HepG2 (cell line): ENCODE data around the gene RNPS1. TPM values are rescaled to one million over a fixed set of nuclear protein-coding genes. Genes with fewer than 3 reads are reported as not detected.
A peak's percentile ranks its signal among the peaks of the same experiment; 100 is the strongest.

ENCODE experiments used
- BRCA1 ChIP-seq: sonication (generic); formaldehyde crosslinking; IDR thresholded peaks from 2 replicates; pipeline ENCODE4 v1.4.0; 2020; ENCODE audit warnings: missing genetic modification reagents
- CBX2 ChIP-seq, 2 experiments: fragments of 200-600 bp in 1 of 2; sonication (generic); formaldehyde crosslinking in 1 of 2; IDR thresholded peaks; 2 replicates each; pipeline versions ENCODE4 v1.7.0 to v1.8.1; 2018 to 2022; ENCODE audit warnings: low read depth in 2 of 2, low read length in 1 of 2, mild to moderate bottlenecking in 1 of 2, missing genetic modification reagents in 1 of 2
- CHCHD3 ChIP-seq: sonication (generic); formaldehyde crosslinking; IDR thresholded peaks from 2 replicates; pipeline ENCODE4 v1.8.0; 2022; ENCODE audit warnings: mild to moderate bottlenecking, missing genetic modification reagents, moderate library complexity
- DBP ChIP-seq: sonication (generic); formaldehyde crosslinking; IDR thresholded peaks from 2 replicates; pipeline ENCODE4 v1.4.0; 2020; ENCODE audit warnings: missing genetic modification reagents; ENCODE audit errors: not compliant biosample characterization
- GATAD2A ChIP-seq: IDR thresholded peaks from 2 replicates; pipeline ENCODE4 v1.6.1; 2016
- GLI4 ChIP-seq: sonication (generic); formaldehyde crosslinking; IDR thresholded peaks from 2 replicates; pipeline ENCODE4 v1.5.1; 2020; ENCODE audit warnings: missing genetic modification reagents, mild to moderate bottlenecking, moderate library complexity, borderline replicate concordance
- MTF1 ChIP-seq: sonication (generic); formaldehyde crosslinking; IDR thresholded peaks from 2 replicates; pipeline ENCODE4 v1.5.0; 2020; ENCODE audit warnings: missing genetic modification reagents
- MZF1 ChIP-seq: sonication (generic); formaldehyde crosslinking; IDR thresholded peaks from 2 replicates; pipeline ENCODE4 v1.8.1; 2023; ENCODE audit warnings: mild to moderate bottlenecking, missing genetic modification reagents, borderline replicate concordance
- NFYC ChIP-seq: IDR thresholded peaks from 2 replicates; pipeline ENCODE4 v1.6.1; 2016; ENCODE audit warnings: missing genetic modification reagents, missing compliant biosample characterization
- ONECUT2 ChIP-seq: sonication (generic); formaldehyde crosslinking; IDR thresholded peaks from 2 replicates; pipeline ENCODE4 v1.4.0; 2020; ENCODE audit warnings: missing genetic modification reagents
- RAD51 ChIP-seq: fragments of 450-650 bp; IDR thresholded peaks from 2 replicates; pipeline ENCODE4 v1.6.1; 2016; ENCODE audit warnings: borderline replicate concordance
- RCOR2 ChIP-seq: IDR thresholded peaks from 2 replicates; pipeline ENCODE4 v1.6.1; 2016; ENCODE audit warnings: missing biosample characterization, missing genetic modification reagents
- SALL2 ChIP-seq: sonication (generic); formaldehyde crosslinking; IDR thresholded peaks from 2 replicates; pipeline ENCODE4 v1.8.1; 2023; ENCODE audit warnings: mild to moderate bottlenecking, missing genetic modification reagents, inconsistent platforms
- SIN3B ChIP-seq: fragments of 150-350 bp; IDR thresholded peaks from 2 replicates; pipeline ENCODE4 v1.6.1; 2014; ENCODE audit warnings: low read length
- XBP1 ChIP-seq: sonication (generic); formaldehyde crosslinking; IDR thresholded peaks from 2 replicates; pipeline ENCODE4 v1.5.0; 2020; ENCODE audit warnings: missing genetic modification reagents
- ZFP36L1 ChIP-seq: sonication (generic); formaldehyde crosslinking; IDR thresholded peaks from 2 replicates; pipeline ENCODE4 v1.8.0; 2022; ENCODE audit warnings: mild to moderate bottlenecking, missing genetic modification reagents, moderate library complexity
- ZFP82 ChIP-seq: sonication (generic); formaldehyde crosslinking; IDR thresholded peaks from 2 replicates; pipeline ENCODE4 v1.5.1; 2020; ENCODE audit warnings: mild to moderate bottlenecking, missing genetic modification reagents, borderline replicate concordance
- ZMYM2 ChIP-seq: sonication (generic); formaldehyde crosslinking; IDR thresholded peaks from 2 replicates; pipeline ENCODE4 v1.8.0; 2022; ENCODE audit warnings: mild to moderate bottlenecking, missing genetic modification reagents
- ZNF180 ChIP-seq: sonication (generic); formaldehyde crosslinking; IDR thresholded peaks from 2 replicates; pipeline ENCODE4 v1.4.0; 2020; ENCODE audit warnings: low read depth, missing genetic modification reagents, borderline replicate concordance
- ZNF33B ChIP-seq: sonication (generic); formaldehyde crosslinking; IDR thresholded peaks from 2 replicates; pipeline ENCODE4 v1.5.1; 2020; ENCODE audit warnings: mild to moderate bottlenecking, missing genetic modification reagents
- ZNF776 ChIP-seq: sonication (generic); formaldehyde crosslinking; IDR thresholded peaks from 2 replicates; pipeline ENCODE4 v1.4.0; 2020; ENCODE audit warnings: mild to moderate bottlenecking, missing genetic modification reagents
- ZSCAN22 ChIP-seq: sonication (generic); formaldehyde crosslinking; IDR thresholded peaks from 2 replicates; pipeline ENCODE4 v1.4.0; 2020; ENCODE audit warnings: mild to moderate bottlenecking, missing genetic modification reagents
- polyA plus RNA-seq, 8 experiments: library from polyadenylated mRNA; depleted of rRNA in 3 of 8; stranded (reverse) in 7 of 8; unstranded in 1 of 8; fragments of >200 nt; fragmentation: Illumina TruSeq in 4 of 8; extraction: Trizol in 4 of 8; gene quantifications; 2 replicates each; pipeline versions ENCODE4 v1.2.1 to v1.2.3, GENCODE V29; 2011 to 2016; ENCODE audit warnings: low read depth in 4 of 8, missing spikeins in 1 of 8, mixed read lengths in 1 of 8; ENCODE audit not compliant: insufficient read depth in 1 of 8
- total RNA-seq, 5 experiments: library from RNA; depleted of rRNA; stranded (reverse); fragments of >200 nt; fragmentation: Illumina TruSeq; extraction: Trizol; gene quantifications; 2 replicates each; pipeline ENCODE4 v1.2.3, GENCODE V29; 2016; ENCODE audit warnings: low read depth in 1 of 5
- TF ChIP-seq, protein P1 (sequence below): sonication (generic); IDR thresholded peaks from 2 replicates; pipeline ENCODE4 v1.6.1; 2016; ENCODE audit warnings: low read depth, borderline replicate concordance
- TF ChIP-seq, protein P2 (sequence below): sonication (generic); formaldehyde crosslinking; IDR thresholded peaks from 2 replicates; pipeline ENCODE4 v1.4.0; 2020; ENCODE audit warnings: missing genetic modification reagents, mild to moderate bottlenecking, borderline replicate concordance
- TF ChIP-seq, protein P3 (sequence below): sonication (generic); formaldehyde crosslinking; IDR thresholded peaks from 2 replicates; pipeline ENCODE4 v1.5.0; 2020; ENCODE audit warnings: mild to moderate bottlenecking, missing genetic modification reagents, moderate library complexity

The RNPS1 gene
- total and polyA plus RNA-seq, 2 of the 13 experiments (the other 11 are each of a cell fraction or from before 2014, with no cell fraction given): 126 to 133 TPM

- TF ChIP-seq BRCA1 (CRISPR knock-in tag) (peak; percentile 8; the same call in 1 of the 2 replicates), MZF1 (CRISPR knock-in tag) (0 out of 2 replicates have a peak, but pooled peaks have one; percentile 28), SIN3B (no peak), ZSCAN22 (CRISPR knock-in tag) (no peak; the same call in 1 of the 2 replicates), NFYC (peak; percentile 84), ZFP36L1 (CRISPR knock-in tag) (no peak), CHCHD3 (CRISPR knock-in tag) (peak; percentile 44), RCOR2 (CRISPR knock-in tag) (no peak), ONECUT2 (CRISPR knock-in tag) (0 out of 2 replicates have a peak, but pooled peaks have one; percentile 2), DBP (CRISPR knock-in tag) (no peak), GLI4 (CRISPR knock-in tag) (peak; percentile 53; the same call in 1 of the 2 replicates), ZMYM2 (CRISPR knock-in tag) (0 out of 2 replicates have a peak, but pooled peaks have one; percentile 28), RAD51 (no peak), MTF1 (CRISPR knock-in tag) (peak; percentile 20; the same call in 1 of the 2 replicates), ZNF33B (0 out of 2 replicates have a peak, but pooled peaks have one; percentile 65), XBP1 (CRISPR knock-in tag) (no peak), GATAD2A (CRISPR knock-in tag) (0 out of 2 replicates have a peak, but pooled peaks have one; percentile 15), CBX2 (IDR thresholded peaks at IDR 0.05; ENCODE audit: low read depth, low read length) (no peak), CBX2 (CRISPR knock-in tag; IDR thresholded peaks at IDR 0.05; ENCODE audit: low read depth) (no peak), ZNF180 (no peak), ZNF776 (peak; percentile 80), ZFP82 (CRISPR knock-in tag) (peak; percentile 74; the same call in 1 of the 2 replicates), SALL2 (CRISPR knock-in tag) (peak; percentile 37; the same call in 1 of the 2 replicates)
- TF ChIP-seq, protein P1, sequence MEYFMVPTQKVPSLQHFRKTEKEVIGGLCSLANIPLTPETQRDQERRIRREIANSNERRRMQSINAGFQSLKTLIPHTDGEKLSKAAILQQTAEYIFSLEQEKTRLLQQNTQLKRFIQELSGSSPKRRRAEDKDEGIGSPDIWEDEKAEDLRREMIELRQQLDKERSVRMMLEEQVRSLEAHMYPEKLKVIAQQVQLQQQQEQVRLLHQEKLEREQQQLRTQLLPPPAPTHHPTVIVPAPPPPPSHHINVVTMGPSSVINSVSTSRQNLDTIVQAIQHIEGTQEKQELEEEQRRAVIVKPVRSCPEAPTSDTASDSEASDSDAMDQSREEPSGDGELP: peak; percentile 53; the same call in 1 of the 2 replicates
- TF ChIP-seq, protein P2, sequence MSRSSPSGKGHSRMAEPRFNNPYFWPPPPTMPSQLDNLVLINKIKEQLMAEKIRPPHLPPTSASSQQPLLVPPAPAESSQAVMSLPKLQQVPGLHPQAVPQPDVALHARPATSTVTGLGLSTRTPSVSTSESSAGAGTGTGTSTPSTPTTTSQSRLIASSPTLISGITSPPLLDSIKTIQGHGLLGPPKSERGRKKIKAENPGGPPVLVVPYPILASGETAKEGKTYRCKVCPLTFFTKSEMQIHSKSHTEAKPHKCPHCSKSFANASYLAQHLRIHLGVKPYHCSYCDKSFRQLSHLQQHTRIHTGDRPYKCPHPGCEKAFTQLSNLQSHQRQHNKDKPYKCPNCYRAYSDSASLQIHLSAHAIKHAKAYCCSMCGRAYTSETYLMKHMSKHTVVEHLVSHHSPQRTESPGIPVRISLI (CRISPR knock-in tag): no peak; the same call in 1 of the 2 replicates
- TF ChIP-seq, protein P3, sequence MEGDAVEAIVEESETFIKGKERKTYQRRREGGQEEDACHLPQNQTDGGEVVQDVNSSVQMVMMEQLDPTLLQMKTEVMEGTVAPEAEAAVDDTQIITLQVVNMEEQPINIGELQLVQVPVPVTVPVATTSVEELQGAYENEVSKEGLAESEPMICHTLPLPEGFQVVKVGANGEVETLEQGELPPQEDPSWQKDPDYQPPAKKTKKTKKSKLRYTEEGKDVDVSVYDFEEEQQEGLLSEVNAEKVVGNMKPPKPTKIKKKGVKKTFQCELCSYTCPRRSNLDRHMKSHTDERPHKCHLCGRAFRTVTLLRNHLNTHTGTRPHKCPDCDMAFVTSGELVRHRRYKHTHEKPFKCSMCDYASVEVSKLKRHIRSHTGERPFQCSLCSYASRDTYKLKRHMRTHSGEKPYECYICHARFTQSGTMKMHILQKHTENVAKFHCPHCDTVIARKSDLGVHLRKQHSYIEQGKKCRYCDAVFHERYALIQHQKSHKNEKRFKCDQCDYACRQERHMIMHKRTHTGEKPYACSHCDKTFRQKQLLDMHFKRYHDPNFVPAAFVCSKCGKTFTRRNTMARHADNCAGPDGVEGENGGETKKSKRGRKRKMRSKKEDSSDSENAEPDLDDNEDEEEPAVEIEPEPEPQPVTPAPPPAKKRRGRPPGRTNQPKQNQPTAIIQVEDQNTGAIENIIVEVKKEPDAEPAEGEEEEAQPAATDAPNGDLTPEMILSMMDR (CRISPR knock-in tag): peak; percentile 28; the same call in 1 of the 2 replicates
These were observed at the start of gene RNPS1 (continued) for GRCh38 chr16:2267913-2268666.
